Right lobe of liver (tissue), 6 donors: ENCODE results near the gene DTNB. TPM values are rescaled to one million over a fixed set of nuclear protein-coding genes. Genes with fewer than 3 reads are reported as not detected.

Source experiments
- ATAC-seq, 4 donors: fragments of 200-7000 bp; cut with Tn5 transposase; one replicate each; pipeline ENCODE4 v1.9.1; 2020; ENCODE audit warnings: mild to moderate bottlenecking in 4 of 4, moderate library complexity in 4 of 4
- DNase-seq, 3 donors: peaks; one replicate each; pipeline ENCODE4 v3.0.0-alpha.2; 2020
- H3K27ac ChIP-seq, 3 donors: fragments of 200-600 bp; one replicate each; pipeline ENCODE4 v1.8.0; 2022
- H3K27me3 ChIP-seq, 2 donors: fragments of 200-600 bp; one replicate each; pipeline ENCODE4 v1.8.0; 2022
- H3K36me3 ChIP-seq, 4 donors: fragments of 200-600 bp; sonication (generic) in 1 of 4; one replicate each; pipeline versions ENCODE4 v1.5.1 to v1.8.0; 2017 to 2022; ENCODE audit warnings: control low read depth in 1 of 4
- H3K4me1 ChIP-seq, 4 donors: fragments of 200-600 bp; sonication (generic) in 1 of 4; one replicate each; pipeline versions ENCODE4 v1.5.1 to v1.8.0; 2017 to 2022; ENCODE audit warnings: control low read depth in 1 of 4
- H3K4me3 ChIP-seq, 3 donors: fragments of 200-600 bp; one replicate each; pipeline ENCODE4 v1.8.0; 2022
- H3K9me3 ChIP-seq, 4 donors: fragments of 200-600 bp; sonication (generic) in 1 of 4; one replicate each; pipeline versions ENCODE4 v1.5.1 to v1.8.0; 2017 to 2022; ENCODE audit warnings: control low read depth in 1 of 4
- CTCF ChIP-seq, 4 donors: fragments of 200-600 bp in 3 of 4; fragments of 450-650 bp in 1 of 4; IDR thresholded peaks; one replicate each; pipeline versions ENCODE4 v1.5.1 to v1.8.0; 2016 to 2022; ENCODE audit warnings: antibody characterized with exemption in 4 of 4, mild to moderate bottlenecking in 2 of 4
- POLR2A ChIP-seq: fragments of 450-650 bp; IDR thresholded peaks from one replicate; pipeline ENCODE4 v1.6.1; 2017; ENCODE audit warnings: antibody characterized with exemption, mild to moderate bottlenecking
- WGBS: methylation state at CpG from one replicate; pipeline ENCODE4 v1.1.6; 2018; ENCODE audit warnings: low coverage, low lambda C conversion rate; ENCODE audit not compliant: insufficient coverage; ENCODE audit errors: missing lambda C conversion rate; 5-methylcytosine and 5-hydroxymethylcytosine counted together
- intact Hi-C, 2 donors: fragments of 100-400 bp; cut with DNase I; formaldehyde crosslinking; loops; one replicate each; pipeline versions ENCODE4 v1.11.2 to v1.14.1; 2022
- total RNA-seq, 6 experiments: library from RNA; depleted of rRNA in 2 of 6; stranded (reverse); fragments of >200 nt in 2 of 6; fragmentation: NEBNext Ultra II Directional in 3 of 6; extraction: Animal tissue kit (Norgen Biotek cat#: 25700) in 3 of 6; gene quantifications; one replicate each; pipeline versions ENCODE4 v1.1.0 to v1.2.4, GENCODE V29; 2016 to 2023
- donor health status: DM: no; HTN: yes; CAD: no.
- donor health status: DM: no; HTN: no; CAD: no.
- donor health status: DM: no; HTN: no; CAD: no.
- donor health status: DM: no; HTN: yes; CAD: no.
- donor health status: DM: no; HTN: yes; CAD: no.

Gene DTNB
- total RNA-seq, 6 experiments from 2014 or later = 7.0 to 10.3 (median 8.8) TPM

GRCh38 chr2:25517701-25518100, 155.7 kb downstream of the DTNB start:
- intact Hi-C loops = no loop called here
- ATAC-seq = no peak
- H3K4me1 ChIP-seq = peaks cover 0 to 2% (median 0%) of the 10 kb centered on the region in 4 donors
- H3K9me3 ChIP-seq = no peaks in the 10 kb centered on the region
- H3K4me3 ChIP-seq = no peak overlapping the region
- TF ChIP-seq CTCF (IDR thresholded peaks at IDR 0.05) (no peak), POLR2A (no peak)
- H3K27ac ChIP-seq = no peak overlapping the region
- no peaks in the 10 kb centered on the region for H3K27me3 ChIP-seq
- WGBS = 57% methylated on average over 4 of the region's 4 CpGs
- no peak for DNase-seq
- no peaks in the 10 kb centered on the region for H3K36me3 ChIP-seq

GRCh38 chr2:25514043-25514637, 159.2 kb downstream of the DTNB start:
- no peak overlapping the region for H3K27ac ChIP-seq
- DNase-seq (no peak), ATAC-seq (no peak)
- TF ChIP-seq CTCF (IDR thresholded peaks at IDR 0.05) (no peak), POLR2A (no peak)
- H3K4me1 ChIP-seq = no peaks in the 10 kb centered on the region
- H3K27me3 ChIP-seq = no peaks in the 10 kb centered on the region
- H3K4me3 ChIP-seq = no peak overlapping the region
- intact Hi-C loops = no loop called here
- WGBS = 64% methylated on average over 3 of the region's 3 CpGs
- no peaks in the 10 kb centered on the region for H3K9me3 ChIP-seq
- no peaks in the 10 kb centered on the region for H3K36me3 ChIP-seq

GRCh38 chr2:25512707-25513106, 160.7 kb downstream of the DTNB start:
- no peak for TF ChIP-seq CTCF (IDR thresholded peaks at IDR 0.05)
- no peak for TF ChIP-seq POLR2A
- no peaks in the 10 kb centered on the region for H3K4me1 ChIP-seq
- ATAC-seq (no peak), DNase-seq (no peak)
- 83% methylated on average over 3 of the region's 3 CpGs for WGBS
- H3K36me3 ChIP-seq = no peaks in the 10 kb centered on the region
- H3K27me3 ChIP-seq = no peaks in the 10 kb centered on the region
- H3K4me3 ChIP-seq = no peak overlapping the region
- no peak overlapping the region for H3K27ac ChIP-seq
- intact Hi-C loops = no loop called here
- no peaks in the 10 kb centered on the region for H3K9me3 ChIP-seq

- Histone ChIP-seq H3K27ac (no peak overlapping the region), H3K9me3 (no peaks in the 10 kb centered on the region), H3K36me3 (no peaks in the 10 kb centered on the region), H3K27me3 (no peaks in the 10 kb centered on the region), H3K4me1 (no peaks in the 10 kb centered on the region), H3K4me3 (no peak overlapping the region)
- DNase-seq = no peak
- no peak for ATAC-seq
- 85% methylated on average over 3 of the region's 3 CpGs for WGBS
- intact Hi-C loops = no loop called here
- no peak for TF ChIP-seq POLR2A
- no peak for TF ChIP-seq CTCF (IDR thresholded peaks at IDR 0.05)
Observed at GRCh38 chr2:25506226-25506625, 167.2 kb downstream of the DTNB start.

GRCh38 chr2:25505622-25506021, 167.8 kb downstream of the DTNB start:
- H3K36me3 ChIP-seq = no peaks in the 10 kb centered on the region
- ATAC-seq = no peak
- H3K4me3 ChIP-seq = no peak overlapping the region
- DNase-seq = no peak
- H3K4me1 ChIP-seq = no peaks in the 10 kb centered on the region
- H3K27ac ChIP-seq = no peak overlapping the region
- no peaks in the 10 kb centered on the region for H3K9me3 ChIP-seq
- WGBS = 89% methylated on average over 2 of the region's 2 CpGs
- TF ChIP-seq POLR2A = no peak
- no peak for TF ChIP-seq CTCF (IDR thresholded peaks at IDR 0.05)
- no peaks in the 10 kb centered on the region for H3K27me3 ChIP-seq
- intact Hi-C loops = no loop called here
